ENCODE data around the gene SRPK2. TPM values are rescaled to one million over a fixed set of nuclear protein-coding genes. Genes with fewer than 3 reads are reported as not detected.

Gene SRPK2
- total RNA-seq, 1 donor from 2014 or later = 54.8 TPM

DNA sequence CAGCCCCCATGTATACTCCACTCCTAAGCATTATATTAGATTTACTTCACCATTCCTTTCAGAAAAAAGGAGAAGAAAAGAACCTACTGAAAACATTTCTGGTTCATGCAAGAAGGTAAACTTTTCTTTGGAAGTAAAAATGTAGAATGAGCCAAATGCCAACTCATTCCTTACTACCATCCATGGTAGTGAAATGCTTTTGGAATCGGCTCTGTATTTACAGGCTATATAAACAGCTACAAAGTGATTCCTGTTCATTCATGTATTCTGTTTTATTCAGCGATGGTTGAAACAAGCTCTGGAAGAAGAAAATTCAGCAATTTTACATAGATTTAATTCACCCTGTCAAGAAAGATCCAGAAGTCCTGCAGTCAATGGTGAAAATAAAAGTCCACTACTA is 283.1 kb downstream of the SRPK2 start:
- Mint-ChIP-seq H3K4me3 (ENCODE audit: unreplicated experiment) (no peak overlapping the region), H3K27me3 (ENCODE audit: low read depth, unreplicated experiment) (no peaks in the 10 kb centered on the region), H3K27ac (ENCODE audit: unreplicated experiment) (no peak overlapping the region), H3K9me3 (ENCODE audit: unreplicated experiment) (no peaks in the 10 kb centered on the region), H3K36me3 (ENCODE audit: low read depth, unreplicated experiment) (peaks cover 6% of the 10 kb centered on the region), H3K4me1 (ENCODE audit: low read depth, unreplicated experiment) (no peaks in the 10 kb centered on the region)
- Histone ChIP-seq H3K27me3 (ENCODE audit: insufficient read depth, low read length) (no peaks in the 10 kb centered on the region), H3K79me2 (ENCODE audit: insufficient read depth, low read length) (peaks cover 3% of the 10 kb centered on the region), H3K4me3 (ENCODE audit: insufficient read depth, low read depth, low read length) (no peak overlapping the region), H3K27ac (ENCODE audit: low read depth, low read length) (no peak overlapping the region), H3K9me3 (ENCODE audit: insufficient read depth, low read depth, low read length) (no peaks in the 10 kb centered on the region), H3K36me3 (ENCODE audit: insufficient read depth, low read length) (peaks cover 60% of the 10 kb centered on the region), H3K9ac (ENCODE audit: low read length) (no peak overlapping the region), H4K20me1 (ENCODE audit: insufficient read depth, low read length) (peaks cover 27% of the 10 kb centered on the region), H3K4me1 (ENCODE audit: insufficient read depth, low read length) (no peaks in the 10 kb centered on the region), H3K4me2 (ENCODE audit: low read length) (no peak overlapping the region), H2AFZ (ENCODE audit: low read depth, low read length) (no peak overlapping the region)
- no peak for TF ChIP-seq EZH2 (IDR thresholded peaks at IDR 0.05; ENCODE audit: insufficient read depth, low read length)
- TF ChIP-seq CTCF (IDR thresholded peaks at IDR 0.05; ENCODE audit: insufficient read depth, low read depth, low read length) = no peak
- DNase-seq (ENCODE audit: low read depth) = no peak
- FAIRE-seq = peak; percentile 73

DNA sequence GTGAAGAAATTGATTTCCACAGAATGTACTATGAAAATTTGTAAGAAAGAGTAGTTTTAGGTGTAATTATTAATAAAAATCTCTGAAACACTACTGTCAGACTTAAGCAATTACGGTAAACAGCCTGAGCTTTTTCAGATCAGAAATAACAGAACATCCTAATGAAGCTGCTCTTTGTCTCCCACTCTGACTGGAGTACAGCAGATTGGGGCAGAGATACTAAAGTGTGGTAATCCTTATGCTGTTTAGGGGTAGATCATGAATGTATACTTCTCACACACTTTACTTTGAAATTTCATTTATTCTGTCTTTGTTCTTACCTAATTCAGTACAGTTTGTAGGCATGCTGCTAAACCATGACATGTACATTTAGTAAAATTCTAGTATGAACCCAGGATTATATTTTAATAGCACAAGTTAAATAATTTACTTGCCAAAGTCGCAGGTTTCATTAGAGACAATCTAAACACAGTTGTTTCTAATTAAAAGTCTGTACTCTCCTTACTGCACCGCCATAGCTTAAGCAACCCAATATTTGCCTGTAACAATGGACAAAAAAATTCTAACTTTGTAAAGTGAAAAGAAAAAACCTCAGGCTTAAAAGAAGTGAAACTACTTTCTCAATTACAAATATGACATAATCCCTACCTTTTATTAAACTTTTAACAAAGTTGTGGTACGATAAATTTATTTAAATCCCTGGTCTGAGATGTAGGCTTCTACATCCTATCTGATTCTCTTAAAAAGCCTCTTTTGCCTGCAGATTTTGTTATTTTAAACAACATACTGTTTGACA is 286.0 kb downstream of the SRPK2 start:
- no peak for FAIRE-seq
- H3K4me3 ChIP-seq (ENCODE audit: insufficient read depth, low read depth, low read length) = no peak overlapping the region
- peaks cover 37% of the 10 kb centered on the region for H3K36me3 ChIP-seq (ENCODE audit: insufficient read depth, low read length)
- H3K9ac ChIP-seq (ENCODE audit: low read length) = no peak overlapping the region
- Mint-ChIP-seq H3K4me1 (ENCODE audit: low read depth, unreplicated experiment) (peaks cover 9% of the 10 kb centered on the region), H3K27me3 (ENCODE audit: low read depth, unreplicated experiment) (no peaks in the 10 kb centered on the region), H3K27ac (ENCODE audit: unreplicated experiment) (no peak overlapping the region), H3K9me3 (ENCODE audit: unreplicated experiment) (no peaks in the 10 kb centered on the region), H3K4me3 (ENCODE audit: unreplicated experiment) (no peak overlapping the region), H3K36me3 (ENCODE audit: low read depth, unreplicated experiment) (peaks cover 3% of the 10 kb centered on the region)
- peaks cover 26% of the 10 kb centered on the region for H4K20me1 ChIP-seq (ENCODE audit: insufficient read depth, low read length)
- H3K27me3 ChIP-seq (ENCODE audit: insufficient read depth, low read length) = no peaks in the 10 kb centered on the region
- H3K79me2 ChIP-seq (ENCODE audit: insufficient read depth, low read length) = peaks cover 3% of the 10 kb centered on the region
- no peaks in the 10 kb centered on the region for H3K9me3 ChIP-seq (ENCODE audit: insufficient read depth, low read depth, low read length)
- H3K4me1 ChIP-seq (ENCODE audit: insufficient read depth, low read length) = peaks cover 3% of the 10 kb centered on the region
- H3K4me2 ChIP-seq (ENCODE audit: low read length) = no peak overlapping the region
- no peak overlapping the region for H2AFZ ChIP-seq (ENCODE audit: low read depth, low read length)
- DNase-seq (ENCODE audit: low read depth) = no peak
- no peak overlapping the region for H3K27ac ChIP-seq (ENCODE audit: low read depth, low read length)
- no peak for TF ChIP-seq CTCF (IDR thresholded peaks at IDR 0.05; ENCODE audit: insufficient read depth, low read depth, low read length)
- TF ChIP-seq EZH2 (IDR thresholded peaks at IDR 0.05; ENCODE audit: insufficient read depth, low read length) = no peak

- Histone ChIP-seq H3K4me2 (ENCODE audit: low read length) (no peak overlapping the region), H4K20me1 (ENCODE audit: insufficient read depth, low read length) (peaks cover 25% of the 10 kb centered on the region), H3K4me3 (ENCODE audit: insufficient read depth, low read depth, low read length) (no peak overlapping the region), H3K36me3 (ENCODE audit: insufficient read depth, low read length) (peaks cover 29% of the 10 kb centered on the region), H3K27me3 (ENCODE audit: insufficient read depth, low read length) (no peaks in the 10 kb centered on the region), H3K4me1 (ENCODE audit: insufficient read depth, low read length) (peaks cover 9% of the 10 kb centered on the region), H3K27ac (ENCODE audit: low read depth, low read length) (no peak overlapping the region), H3K9ac (ENCODE audit: low read length) (no peak overlapping the region), H2AFZ (ENCODE audit: low read depth, low read length) (no peak overlapping the region), H3K79me2 (ENCODE audit: insufficient read depth, low read length) (no peaks in the 10 kb centered on the region), H3K9me3 (ENCODE audit: insufficient read depth, low read depth, low read length) (no peaks in the 10 kb centered on the region)
- Mint-ChIP-seq H3K27ac (ENCODE audit: unreplicated experiment) (no peak overlapping the region), H3K4me3 (ENCODE audit: unreplicated experiment) (no peak overlapping the region), H3K36me3 (ENCODE audit: low read depth, unreplicated experiment) (peaks cover 3% of the 10 kb centered on the region), H3K27me3 (ENCODE audit: low read depth, unreplicated experiment) (no peaks in the 10 kb centered on the region), H3K4me1 (ENCODE audit: low read depth, unreplicated experiment) (peaks cover 12% of the 10 kb centered on the region), H3K9me3 (ENCODE audit: unreplicated experiment) (no peaks in the 10 kb centered on the region)
- DNase-seq (ENCODE audit: low read depth) = no peak
- TF ChIP-seq EZH2 (IDR thresholded peaks at IDR 0.05; ENCODE audit: insufficient read depth, low read length) = no peak
- no peak for TF ChIP-seq CTCF (IDR thresholded peaks at IDR 0.05; ENCODE audit: insufficient read depth, low read depth, low read length)
- no peak for FAIRE-seq
Observed at GRCh38 chr7:105101864-105102263, 286.9 kb downstream of the SRPK2 start.

Data from astrocyte (in vitro differentiated cells and primary cell).